GM21786 (cell line): Measurements from ENCODE around the gene KRTAP10-2.

Source experiments
- ATAC-seq: cut with Tn5 transposase; IDR thresholded peaks from one replicate; pipeline ENCODE4 v1.9.1; 2021; ENCODE audit not compliant: unreplicated experiment

The KRTAP10-2 gene

DNA sequence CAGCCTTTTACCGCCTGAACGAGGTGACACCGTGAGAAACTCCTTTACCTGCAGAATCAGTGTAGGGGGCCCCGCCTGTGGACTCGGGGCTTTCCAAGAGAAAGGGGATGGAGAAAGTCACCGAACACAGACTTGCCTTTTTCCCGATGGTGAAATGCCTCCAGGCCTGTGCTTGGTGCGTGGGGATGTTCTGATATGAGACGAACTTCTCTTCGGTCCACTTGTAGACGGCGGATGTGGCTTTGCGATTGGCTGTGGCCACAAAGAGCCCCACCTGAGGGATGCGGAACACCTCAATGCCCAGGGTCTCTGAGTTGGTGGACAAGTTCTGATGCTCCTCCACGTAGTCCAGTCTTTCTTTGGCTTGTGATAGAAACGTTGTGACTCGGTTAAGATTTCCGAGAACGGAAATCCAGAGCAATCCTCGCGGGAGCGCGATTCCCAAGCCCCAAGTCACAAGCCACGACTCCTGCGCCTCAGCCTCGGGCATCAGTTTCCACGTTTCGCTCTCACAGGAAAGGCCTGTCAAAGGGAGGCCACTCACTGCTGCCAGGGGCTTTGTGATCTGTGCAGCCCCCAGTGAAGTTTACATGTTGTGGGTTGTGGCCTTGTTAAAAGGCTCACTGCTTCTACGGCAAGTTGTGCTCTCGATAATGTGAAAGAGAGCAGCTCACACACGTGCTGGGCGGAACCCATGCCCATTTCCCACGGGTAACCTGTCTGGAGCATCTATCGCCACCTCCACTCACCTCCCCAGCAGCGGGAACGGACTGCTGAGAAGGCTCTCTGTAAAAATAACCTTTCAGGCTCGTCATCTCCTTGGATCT, 23.9 kb downstream of the KRTAP10-2 start:
- no peak for ATAC-seq

DNA sequence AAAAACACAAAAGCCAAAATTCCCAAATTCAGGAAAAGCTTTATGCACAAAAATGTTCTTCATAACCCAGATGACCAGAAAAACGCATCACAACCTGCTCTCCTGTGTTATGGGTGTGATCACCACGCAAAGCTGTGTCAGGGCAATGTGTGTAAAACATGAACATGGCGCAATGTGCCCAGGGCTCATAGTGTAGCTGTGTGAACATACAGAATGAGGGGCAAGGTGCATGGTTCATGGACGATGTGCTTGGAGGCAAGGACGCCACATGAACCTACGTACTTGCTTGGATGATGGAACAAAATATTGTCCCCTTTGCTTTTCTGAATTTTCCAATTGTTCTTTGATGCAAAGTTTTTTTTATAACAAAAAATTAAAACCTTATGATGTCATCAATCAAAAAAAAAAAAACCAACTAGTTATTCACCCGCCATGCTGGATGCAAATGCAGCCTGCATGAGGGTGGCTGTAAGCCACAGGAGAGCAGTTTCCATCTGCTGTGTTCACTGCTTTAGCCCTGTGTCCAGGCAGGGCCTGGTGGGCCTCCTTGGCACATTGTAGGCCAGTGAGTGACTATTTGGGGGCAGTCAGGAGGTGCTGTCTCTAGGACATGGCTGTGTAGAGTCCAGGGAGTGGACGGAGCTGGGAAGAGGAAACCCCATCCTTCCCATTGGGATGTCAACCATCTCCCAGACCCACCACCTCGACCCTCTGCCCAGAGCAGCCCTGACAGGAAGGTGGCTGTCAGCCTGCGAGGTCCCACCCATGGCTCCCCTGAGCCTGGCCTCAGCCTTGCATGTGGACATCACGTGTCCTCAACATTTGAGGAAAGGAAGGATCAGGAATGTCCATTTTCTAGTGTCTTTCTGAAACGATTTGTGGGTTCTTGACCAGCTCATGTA, 25.0 kb downstream of the KRTAP10-2 start:
- no peak for ATAC-seq

DNA sequence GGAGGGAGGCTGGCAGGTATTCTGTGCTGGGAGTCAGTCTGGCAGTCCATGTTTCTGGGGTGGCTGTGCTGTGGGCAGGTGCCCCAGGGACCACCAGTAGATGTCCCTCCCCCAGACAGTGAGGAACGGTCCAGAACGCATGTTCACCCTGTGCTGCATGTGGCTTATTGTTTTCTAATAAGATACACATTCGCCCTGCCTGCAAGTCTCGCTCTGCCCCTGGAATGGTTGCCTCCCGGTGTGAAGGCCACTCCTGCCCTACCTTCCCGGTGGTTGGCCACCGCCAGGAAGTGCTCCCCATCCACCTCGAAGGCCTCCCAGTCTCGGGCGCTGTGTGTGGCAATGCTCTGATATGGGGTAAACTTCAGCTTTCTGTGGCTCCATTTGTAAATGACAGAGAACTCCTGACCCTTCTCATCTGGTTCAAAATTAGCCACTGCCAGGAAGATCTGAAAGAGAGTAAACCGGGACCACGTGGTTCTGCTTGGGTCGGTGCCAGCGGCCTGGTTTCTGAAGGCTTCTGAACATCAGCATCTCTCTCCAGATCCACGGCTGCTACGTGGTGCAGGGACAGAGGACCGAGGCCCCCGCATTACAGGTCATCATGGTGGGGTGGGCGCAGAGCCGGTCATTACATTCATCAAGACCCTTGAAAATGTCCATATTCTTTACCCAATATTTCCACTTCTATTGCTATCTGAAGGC, 25.8 kb downstream of the KRTAP10-2 start:
- no peak for ATAC-seq

DNA sequence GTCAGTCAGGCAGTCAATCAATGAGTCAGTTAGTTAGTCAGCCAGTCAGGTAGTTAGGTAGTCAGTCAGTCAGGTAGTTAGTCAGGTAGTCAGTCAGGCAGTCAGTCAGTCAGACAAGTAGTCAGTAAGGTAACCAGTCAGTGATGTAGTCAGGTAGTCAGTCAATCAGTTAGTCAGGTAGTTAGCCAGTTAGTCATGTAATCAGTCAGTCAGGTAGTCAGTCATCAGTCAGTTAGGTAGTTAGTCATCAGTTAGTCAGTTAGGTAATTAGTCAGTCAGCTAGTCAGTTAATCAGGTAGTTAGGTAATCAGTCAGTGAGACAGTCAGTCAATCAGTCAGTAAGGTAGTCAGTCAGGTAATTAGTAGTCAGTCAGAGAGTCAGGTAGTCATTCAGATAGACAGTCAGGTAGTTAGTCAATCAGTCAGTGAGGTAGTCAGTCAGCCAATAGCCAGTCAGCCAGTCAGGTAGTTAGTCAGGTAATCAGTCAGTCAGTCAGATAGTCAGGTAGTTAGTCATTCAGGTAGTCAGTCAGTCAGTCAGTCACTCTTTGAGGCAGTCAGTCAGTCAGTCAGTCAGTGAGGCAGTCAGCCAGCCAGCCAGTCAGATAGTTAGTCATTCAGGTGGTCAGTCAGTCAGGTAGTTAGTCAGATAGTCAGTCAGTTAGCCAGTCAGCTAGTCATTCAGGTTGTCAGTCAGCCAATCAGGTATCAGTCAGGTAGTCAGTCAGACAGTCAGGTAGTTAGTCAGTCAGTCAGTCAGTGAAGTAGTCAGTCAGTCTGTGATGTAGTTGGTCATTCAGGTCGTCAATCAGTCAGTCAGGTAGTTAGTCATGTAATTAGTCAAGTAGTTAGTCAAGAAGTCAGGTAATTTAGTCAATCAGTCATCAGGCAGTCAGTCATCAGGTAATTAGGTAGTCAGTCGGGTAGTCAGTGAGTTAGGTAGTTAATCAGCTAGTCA, 26.6 kb downstream of the KRTAP10-2 start:
- ATAC-seq = no peak

DNA sequence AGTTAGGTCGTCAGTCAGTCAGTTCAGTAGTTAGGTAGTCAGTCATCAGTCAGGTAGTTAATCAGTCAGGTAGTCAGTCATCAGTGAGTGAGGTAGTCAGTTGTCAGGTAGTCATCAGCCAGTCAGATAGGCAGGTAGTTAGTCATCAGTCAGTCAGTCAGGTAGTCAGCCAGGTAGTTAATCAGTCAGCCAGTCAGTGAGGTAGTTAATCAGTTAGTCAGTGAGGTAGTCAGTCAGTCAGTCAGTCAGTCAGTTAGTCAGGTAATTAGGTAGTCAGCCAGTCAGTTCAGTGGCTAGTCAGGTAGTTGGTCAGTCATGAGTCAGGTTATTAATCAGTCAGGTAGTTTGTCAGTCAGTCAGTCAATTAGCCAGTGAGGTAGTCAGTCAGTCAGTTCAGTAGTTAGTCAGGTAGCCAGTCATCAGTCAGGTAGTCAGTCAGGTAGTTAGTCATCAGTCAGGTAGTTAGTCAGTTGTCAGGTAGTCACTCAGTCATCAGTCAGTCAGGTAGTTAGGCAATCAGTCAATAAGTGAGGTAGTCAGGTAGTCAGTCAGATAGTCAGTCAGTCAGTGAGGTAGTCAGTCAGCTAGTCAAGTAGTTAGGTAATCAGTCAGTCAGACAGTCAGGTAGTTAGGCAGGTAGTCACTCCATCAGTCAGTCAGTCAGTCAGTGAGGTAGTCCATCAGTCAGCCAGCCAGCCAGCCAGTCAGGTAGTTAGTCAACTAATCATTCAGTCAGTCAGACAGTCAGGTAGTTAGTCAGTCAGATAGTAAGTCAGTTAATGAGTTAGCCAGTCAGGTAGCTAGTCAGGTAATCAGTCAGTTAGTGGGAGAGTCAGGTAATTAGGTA, 27.5 kb downstream of the KRTAP10-2 start:
- ATAC-seq = no peak

DNA sequence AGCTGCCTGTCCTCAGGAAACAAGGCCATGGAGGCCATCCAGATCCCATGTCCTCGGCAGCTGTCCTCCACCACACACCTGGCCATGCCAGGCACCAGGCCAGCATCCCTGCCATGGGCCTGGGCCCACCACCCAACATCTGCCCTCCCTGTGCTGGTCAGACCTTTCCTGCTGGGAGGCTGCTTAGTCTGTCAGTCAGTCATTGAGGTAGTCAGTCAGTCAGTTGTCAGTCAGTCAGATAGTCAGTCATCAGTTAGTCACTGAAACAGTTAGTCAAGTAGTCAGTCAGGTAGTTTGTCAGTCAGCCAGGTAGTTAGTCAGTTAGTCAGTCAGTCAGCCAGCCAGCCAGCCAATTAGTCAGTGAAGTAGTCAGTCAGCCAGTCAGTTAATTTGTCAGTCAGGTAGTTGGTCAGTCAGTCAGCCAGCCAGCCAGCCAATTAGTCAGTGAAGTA, 28.5 kb downstream of the KRTAP10-2 start:
- ATAC-seq = no peak

DNA sequence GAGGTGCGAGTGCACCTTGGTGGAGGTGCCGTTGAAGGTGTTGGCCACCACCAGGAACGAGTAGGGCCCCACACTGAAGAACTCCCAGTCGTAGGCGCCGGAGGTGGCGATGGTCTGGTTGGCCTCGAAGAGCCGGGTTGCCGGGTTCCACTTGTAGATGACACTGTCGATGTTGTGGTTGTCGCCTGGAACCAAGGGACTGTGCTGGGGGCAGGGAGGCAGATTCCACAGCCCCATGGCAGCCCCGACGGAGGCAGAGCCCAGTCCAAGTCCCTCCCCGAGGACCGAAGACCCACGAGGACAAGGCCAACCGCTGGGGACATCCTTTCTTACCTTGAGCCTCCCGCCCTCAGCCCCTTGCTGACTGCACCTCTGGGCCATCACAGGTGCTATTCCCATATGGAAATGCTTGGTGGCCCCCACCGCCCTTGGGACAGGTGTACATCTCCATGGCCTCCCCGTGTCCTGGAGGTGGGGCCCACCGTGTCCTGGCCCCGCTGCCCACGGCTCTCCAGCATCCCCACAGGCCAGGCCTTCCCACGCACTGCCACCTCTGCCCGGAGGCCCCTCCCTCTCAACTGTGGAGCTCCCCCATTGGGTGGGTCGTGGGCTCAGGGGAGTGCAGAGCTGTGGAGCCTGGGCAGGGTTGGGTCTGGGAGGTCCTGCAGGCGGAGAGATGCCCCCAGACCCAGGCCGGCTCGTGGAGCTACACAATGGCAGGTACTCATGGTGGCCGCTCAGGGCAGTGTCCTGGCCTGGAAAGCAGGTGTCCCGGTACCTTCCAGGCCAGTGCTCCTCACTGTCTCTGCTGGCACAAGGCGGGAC, 29.2 kb downstream of the KRTAP10-2 start:
- no peak for ATAC-seq

DNA sequence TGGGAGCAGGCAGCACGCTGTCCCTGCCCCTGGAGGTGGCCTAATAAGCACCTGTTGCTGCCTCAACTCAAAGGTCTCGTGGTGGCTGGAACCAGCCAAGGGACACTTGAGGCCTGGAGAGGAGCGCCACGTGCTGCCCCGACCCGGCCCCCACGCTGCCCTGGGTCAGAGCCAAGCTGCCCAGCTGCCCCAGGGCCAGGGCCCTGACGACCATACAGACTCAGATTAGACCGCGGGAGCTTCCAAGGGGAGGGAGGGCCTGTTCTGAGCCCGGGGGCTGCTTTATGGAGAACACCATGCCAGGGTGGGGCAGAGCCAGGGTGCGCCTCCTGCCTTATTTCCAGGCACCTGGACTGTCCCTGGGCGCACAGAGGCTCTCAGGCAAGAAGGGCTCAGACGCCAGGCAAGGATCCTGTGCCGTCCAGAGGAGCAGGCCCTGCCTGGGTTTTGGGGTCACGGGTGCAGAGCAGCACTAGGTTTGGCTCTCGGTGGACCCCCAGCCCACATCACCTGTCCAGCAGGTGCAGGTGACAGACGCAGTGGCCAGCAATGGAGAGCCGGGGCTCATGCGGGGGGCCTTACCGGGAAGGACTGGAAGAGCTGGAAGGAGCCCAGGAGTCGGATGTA, 29.9 kb downstream of the KRTAP10-2 start:
- ATAC-seq = no peak

DNA sequence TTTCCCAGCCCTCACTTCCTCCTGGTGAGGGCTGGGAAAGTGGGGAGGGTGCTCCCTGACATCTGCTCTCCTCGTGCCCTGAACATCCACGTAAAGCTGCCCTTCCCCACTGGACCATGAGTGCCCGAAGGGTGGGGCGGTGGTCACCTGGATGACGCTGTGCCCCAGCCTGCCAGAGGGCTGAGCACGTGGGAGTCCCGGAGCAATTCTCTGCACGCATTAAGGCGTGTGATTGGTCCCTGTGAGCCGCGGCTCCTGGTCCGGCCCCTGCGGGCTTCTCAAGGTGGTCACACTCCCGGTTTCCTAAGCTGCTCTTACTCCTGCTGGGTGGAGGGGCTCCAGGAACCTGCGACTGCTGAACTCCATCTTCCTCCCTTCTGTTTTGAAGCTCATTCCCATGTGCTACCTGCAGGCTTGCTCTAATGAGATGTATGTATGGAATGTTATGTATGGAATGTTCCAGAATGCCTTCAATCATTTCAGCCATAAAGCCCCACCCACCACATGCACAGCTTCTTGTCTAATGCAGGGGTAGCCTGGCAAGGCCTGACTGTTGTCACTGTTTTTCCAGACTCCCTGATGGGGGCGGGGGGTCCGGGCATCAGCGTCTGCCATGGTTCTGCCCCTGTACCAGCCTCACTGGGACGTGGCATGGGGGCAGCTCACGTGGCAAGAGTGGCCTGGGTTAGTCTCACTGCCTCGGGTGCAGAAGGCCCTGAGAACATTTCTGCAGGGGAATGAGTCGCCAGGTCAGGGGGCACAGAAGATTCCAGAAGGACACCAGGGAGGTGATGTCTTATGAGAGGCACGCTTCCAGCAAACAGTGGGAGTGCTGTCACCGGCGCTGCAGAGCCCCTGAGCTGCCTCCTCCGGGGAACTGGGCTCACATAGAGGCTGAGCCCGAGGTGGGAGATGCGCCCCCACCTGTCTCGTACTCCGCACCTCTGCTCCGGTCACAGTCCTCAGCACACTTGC, 30.7 kb downstream of the KRTAP10-2 start:
- ATAC-seq = no peak

DNA sequence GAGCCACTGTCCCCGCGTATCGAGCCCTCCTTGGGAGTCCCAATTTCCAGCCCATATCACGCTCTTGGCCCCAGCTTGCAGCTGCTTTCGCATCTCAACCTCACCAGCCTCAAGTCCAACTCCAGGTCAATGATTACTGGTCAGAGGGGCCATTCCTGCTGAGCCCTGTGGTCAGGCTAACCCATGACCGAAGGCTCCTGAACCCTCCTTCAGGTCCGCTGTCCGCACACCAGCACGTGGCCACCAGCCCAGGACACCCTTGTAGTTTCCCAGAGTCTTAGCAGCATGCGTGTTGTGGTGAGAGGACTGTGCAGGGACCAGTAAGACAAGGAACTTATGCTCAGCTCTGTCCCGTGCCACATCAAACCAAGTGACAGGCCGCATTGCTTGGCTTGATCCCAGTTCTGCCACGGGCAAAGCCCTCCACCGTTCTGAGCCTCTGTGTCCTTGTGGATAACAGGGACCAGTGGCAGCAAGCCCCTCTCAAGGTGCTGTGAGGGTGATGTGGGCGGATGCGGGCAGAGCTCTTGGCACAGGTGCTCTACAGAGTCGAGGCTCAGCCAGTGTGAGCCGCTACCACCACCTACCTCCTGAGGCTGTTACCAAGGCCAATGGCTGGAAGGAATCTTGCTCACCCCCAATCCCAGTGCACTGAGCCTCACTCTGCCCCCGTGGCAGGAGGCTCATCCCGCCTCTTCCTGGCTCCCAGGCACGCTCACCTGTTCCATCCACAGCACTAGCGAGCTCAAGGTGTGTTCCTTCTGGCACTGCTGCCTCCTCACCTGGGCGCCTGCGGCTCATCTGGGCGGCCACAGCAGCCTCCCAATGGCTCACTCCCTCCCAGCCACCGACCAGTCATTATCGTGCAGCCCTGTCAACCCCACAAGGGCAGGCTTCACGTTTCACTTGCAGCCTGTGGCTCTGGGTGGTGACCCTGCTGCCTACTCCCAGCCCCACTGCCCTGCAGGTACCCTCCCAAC, 31.7 kb downstream of the KRTAP10-2 start:
- ATAC-seq = no peak

DNA sequence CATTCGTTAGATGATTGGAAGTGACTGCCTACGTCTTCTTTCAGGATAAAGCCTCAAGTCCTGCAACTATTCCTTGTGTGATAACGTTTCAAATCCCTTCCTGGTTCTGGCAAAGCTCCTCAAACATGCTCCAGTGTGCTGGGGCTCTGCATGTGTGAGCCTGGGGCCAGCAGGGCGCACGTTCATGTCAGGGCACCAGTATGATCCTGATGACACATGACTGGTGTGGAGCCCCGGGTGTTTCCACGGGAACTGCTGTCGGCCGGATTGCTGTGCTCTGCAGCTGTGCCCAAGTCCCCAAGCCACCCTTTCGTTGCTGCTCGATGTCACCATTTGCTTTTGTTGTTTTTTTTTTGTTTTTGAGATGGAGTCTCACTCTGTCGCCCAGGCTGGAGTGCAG, 32.6 kb downstream of the KRTAP10-2 start:
- ATAC-seq = no peak

DNA sequence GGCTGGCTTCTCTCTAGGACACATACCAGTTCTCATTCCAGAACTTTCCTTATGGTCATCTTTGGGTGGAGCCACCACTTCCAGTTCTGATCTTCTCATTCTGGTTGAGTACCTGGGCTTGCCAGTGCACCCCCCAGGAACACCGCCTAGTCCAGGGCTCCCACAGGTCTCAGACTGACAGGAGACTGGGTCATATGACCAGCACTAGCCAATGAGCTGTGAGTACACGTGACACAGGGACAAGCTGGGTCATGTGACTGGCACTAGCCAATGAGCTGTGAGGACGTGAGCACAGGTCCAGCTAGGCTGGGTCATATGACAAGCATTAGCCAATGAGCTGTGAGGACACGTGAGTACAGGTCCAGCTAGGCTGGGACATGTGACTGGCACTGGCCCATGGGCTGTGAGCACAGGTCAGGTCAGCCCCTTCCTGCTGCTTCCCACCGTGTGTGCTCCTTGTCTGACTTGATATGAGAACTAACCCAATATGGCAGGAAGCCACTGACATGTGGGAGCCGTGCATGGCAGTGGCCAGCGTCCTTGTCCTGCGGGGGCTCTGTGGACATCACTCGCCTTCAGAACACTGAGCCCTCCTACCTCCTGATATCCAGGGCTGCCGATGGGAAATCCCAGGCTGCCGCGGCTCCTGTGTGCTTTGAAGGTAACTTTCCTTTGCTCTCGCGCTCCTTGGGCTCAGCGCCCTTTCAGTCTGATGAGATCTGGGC, 34.0 kb downstream of the KRTAP10-2 start:
- no peak for ATAC-seq

DNA sequence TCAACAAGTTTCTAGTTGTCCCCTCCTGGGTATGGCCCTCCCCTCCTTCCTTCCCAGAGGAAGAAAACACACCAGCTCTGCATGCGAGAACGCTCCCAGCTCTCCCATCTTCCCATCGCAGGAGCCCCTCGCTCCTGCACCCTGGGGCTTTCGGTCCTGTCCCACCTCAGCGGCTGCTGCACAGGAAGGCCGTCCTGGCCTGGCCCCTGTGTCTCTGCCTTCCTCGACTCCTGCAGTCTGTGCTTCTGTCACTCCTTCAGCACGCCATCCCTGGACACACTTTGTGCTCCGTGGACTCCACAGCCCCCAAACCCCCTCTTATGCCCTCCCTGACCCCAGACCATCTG, 34.5 kb downstream of the KRTAP10-2 start:
- ATAC-seq = no peak

DNA sequence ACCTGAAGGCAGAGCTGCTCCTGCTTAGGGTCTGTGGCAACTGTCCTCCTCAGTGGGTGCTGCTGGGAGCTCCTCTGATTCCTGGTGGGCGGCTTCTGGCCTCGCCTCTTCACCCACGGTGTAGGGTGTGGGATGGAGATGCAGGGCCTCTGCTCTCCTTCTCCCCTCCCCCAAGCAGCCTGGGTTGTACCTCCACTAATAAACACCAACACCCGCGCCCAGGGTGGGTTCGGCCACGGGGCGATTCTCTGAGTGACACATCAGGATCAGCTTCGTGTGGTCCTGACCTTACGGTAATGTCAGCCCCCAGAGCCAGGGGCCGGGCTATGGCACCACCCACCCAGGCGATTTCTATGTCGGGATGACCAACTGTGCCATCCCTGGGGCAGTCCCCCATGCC, 35.0 kb downstream of the KRTAP10-2 start:
- no peak for ATAC-seq
